GM19468 (cell line): ENCODE data around the gene CYP46A1.

Source experiments
- ATAC-seq: cut with Tn5 transposase; IDR thresholded peaks from one replicate; pipeline ENCODE4 v1.9.1; 2021; ENCODE audit warnings: mild to moderate bottlenecking, moderate library complexity, moderate number of reproducible peaks; ENCODE audit not compliant: unreplicated experiment; ENCODE audit errors: extremely low read depth

The CYP46A1 gene

DNA sequence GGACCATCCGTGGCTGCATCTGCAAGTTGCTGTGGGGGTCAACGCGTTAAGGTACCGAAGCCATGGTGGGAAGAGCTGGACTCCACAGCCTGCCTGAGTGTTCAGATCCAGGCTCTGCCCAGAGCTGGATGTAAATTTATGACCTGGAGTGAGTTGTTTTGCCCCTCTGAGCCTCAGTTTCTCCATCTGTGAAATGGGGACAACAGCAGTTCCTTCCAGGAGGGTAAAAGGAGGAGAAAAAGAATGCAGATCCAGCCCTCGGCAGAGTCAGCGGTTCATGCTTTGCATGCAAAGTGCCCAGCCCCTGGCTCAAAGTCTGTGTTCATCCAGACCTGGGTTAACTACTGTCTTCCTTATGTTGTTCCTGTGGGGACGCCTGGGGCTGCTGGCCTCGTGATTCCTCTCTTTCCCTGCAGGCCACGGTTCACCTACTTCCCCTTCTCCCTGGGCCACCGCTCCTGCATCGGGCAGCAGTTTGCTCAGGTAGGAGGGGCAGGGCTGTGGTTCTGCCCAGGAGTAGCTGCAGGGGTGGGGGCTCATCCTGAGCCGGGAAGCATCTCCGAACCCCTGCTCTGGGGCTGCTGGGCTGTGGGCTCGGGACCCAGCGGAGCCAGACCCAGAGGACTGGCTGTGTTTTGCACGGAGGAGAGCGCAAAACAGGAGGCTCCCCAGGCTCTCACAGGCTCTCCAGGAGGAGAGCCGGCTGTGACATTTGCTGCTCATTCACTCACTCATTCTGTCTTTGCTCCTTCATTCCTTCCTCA is 41.9 kb downstream of the CYP46A1 start:
- no peak for ATAC-seq

DNA sequence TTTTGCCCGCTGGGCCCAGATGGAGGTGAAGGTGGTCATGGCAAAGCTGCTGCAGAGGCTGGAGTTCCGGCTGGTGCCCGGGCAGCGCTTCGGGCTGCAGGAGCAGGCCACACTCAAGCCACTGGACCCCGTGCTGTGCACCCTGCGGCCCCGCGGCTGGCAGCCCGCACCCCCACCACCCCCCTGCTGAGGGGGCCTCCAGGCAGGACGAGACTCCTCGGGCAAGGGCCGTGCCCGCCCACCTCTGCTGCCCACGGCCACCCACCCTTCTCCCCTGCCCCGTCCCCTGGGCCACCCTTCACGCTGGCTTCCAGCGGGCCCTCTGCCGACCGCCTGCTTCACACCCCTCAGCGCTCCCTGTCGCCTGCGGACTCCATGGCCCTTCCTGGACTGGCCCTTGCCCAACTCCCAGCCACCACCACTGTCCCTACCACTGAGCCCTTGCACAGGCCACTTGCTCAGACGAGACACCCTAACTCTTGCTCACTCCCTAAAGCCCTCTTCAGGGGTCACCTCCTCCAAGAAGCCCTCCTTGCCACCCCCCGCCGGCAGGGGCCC is 42.5 kb downstream of the CYP46A1 start:
- ATAC-seq, result no peak

DNA sequence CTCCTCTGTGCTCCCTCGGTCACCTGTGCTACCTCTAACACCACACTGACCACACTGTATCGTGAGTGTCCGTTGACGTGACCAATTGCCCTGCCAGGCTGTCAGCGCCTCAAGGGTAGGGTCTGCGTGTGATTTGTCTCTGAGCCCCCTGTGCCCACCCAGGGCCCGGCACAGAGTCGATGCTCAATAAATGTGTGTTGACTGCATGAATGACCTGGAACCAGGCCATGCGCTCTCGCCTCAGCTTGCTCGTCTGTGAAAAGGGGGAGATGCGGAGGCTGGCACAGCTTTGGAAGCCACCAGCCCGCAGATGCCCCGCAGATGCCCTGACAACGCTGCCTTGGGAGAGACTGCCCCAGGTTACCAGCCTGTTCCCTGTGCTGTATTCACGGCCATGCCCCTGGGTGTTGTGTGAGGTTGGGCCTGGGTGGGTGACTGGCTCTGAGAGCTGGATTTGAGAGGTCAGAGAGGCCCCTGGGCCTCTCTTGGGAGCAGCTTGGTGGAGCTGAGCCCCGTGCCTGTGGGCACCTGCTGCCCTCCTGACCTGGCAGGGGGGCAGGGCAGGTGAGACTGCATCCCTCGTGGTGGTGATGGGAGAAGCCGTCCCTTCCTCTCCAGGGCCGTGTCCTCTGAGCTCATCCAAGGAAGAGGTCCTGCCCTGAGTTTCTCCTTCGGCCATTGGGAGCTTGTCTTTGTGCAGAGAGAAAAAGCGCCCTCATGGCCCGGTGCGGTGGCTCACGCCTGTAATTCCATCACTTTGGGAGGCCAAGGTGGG is 43.2 kb downstream of the CYP46A1 start:
- ATAC-seq, result no peak

DNA sequence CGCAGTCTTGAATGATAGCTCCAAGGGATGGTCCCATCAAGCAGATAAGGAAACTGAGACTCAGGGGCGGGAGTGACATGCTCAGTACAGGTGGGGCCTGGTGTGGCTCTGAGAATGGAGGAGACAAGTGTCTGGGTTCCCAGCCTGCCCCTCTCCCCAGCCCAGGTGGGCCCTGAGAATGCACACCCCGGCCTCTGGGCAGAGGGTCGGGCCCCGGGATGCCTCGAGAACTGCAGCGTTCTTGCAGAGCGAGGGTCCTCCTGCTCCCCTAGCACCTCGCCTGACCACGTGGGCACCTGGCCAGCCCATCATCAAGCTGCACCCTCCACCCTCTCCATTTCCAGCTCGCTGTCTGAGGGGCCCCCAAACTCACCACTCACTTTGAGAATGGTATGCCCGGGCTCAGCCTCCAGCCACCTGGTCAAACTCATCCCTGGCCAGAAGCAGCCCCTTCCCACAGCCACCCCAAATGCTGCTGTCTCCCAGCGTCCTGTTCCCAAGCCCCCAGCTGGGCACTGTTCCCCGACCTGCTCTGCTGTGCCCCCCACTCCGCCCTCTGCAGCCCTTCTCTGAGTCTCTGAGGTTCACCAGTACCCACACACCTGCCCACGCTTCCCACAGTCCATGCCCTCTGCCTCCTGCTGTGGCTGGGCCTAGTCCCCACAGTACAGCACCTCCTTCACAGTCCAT is 44.3 kb downstream of the CYP46A1 start:
- no peak for ATAC-seq

DNA sequence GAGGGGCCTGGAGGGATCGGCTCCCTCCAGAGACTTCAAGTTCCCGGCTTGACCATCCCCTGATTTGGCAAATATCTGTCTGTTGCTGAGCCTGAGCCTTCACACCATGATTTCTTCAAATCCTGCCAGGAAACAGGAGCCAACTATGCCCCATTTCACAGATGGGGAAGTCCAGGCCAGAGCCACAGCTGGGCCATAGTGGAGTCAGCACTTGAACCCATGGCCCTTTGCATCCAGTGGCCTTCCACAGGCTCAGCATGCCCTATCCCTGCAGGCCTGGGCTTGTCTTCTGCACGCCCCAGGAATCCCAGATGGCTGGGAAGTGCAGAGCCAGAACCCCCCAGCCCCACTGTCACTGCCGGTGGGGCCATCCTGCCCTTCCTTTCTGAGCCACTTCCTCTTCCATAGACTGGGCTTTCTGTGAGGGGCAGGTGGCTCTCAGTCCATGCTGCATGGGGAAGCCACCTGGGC is 44.9 kb downstream of the CYP46A1 start:
- ATAC-seq, result no peak

DNA sequence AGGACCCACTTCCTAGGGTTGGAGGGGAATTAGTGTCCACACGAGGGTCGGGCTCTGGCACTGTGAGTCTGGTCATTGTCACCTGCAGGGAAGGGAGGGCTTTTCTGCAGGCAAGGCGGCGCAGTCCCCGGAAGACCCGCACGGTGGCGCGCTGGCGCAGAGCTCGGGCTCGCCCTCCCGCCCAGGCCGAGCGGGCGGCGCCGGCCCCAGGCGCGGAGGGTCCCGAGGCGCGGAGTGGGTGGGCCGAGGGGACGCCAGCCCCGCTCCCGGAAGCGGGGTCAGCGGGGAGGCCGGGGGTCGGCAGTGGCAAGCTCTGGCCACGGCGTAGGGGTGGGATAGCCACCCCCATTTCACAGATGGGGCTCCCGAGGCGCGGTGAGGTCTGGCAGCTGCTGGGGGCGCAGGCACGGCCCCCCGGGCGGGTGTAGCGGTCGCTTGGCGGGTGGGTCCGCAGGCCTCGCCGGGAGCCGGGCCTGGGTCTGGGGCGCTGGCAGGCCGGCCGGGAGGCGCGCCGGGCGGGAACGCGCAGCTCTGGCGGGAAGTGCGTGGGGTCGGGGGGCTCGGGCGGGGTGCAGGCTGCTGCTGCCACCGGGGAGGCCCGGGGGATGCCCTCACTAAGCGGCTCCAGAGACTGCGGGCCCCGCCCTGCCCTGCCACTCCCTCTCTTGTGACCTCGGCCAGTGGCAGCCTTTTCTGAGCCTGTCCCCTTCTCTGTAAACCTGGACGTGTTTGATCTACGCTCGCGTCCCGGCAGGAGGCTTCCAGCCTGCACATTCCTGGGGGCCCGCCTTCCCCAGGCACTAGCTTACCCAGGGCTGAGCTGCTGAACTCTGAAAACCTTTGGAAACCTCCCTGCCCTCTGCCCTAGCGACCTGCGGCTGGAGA is 46.1 kb downstream of the CYP46A1 start:
- ATAC-seq, result peak; percentile 43

DNA sequence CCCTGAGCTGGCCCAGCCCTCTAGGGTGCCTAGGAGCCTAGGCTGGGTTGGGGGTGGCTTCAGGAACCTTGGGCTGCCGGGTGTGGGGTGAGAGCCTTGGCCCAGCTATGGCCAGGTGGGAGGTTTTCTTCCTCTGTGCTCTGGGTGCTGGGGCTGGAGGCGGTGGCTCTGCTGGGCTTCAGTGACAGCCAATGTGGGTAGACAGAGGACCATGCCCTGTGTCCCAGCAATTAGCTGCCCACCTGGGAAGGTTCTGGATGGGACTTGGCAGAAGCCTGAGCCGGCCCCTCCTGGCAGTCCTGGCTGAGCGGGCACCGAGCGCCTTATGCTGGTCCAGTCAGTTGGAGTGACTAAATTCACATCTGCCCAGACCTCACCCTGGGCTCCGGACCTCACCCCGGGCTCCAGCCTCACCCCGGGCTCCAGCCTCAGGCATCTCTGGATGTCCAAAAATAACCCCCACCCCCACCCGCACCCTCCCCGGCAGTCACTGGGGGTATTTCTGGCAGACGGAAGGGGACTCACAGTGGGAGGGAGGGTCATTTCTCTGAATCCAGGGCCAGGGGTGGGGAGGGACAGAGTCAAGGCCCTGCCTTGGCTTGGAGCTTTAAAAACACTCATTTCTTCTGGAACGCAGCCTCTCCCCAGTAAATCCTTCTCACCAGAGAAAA is 46.9 kb downstream of the CYP46A1 start:
- no peak for ATAC-seq

DNA sequence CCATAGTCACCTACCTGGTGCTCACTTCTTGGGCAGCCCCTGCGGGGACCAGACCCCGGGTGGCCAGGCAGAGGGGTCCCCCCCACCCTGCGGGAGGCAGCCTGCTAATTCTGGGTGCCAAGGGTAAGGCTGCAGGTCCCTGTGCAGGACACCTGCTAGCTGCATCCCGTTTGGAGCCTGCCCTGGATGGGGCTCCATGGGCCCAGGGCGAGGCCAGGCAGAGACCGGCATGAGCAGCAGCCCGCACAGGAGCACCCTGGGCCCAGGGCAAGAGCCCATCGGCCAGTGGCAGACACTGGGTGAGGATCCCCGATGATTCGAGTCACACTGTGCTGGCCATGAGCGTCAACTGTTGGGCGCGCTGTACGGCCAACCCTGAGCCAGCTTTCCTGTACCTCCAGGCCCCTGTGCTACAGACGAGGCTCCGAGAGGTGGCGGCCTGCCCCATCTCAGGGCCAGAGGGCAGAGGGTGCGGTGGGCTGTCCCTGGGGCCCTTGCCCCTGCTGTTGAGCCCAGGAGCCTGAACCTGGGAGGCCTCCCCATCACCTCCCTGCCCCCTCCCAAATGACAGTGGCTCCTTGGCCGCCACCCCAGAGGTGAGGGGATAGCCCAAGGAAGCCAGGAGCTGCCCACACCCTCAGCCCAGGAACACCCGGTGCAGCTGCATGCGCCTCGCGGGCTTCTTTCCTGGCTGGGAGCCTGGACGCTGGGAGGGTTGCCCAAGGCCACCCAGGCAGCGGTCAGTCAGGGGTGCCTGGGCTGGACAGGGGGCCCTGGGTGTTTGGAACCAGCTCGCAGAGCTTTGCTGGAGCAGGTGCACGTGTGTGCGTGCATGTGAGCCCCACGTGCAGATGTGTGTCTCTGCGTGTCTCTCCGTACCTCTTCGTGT is 47.7 kb downstream of the CYP46A1 start:
- no peak for ATAC-seq

DNA sequence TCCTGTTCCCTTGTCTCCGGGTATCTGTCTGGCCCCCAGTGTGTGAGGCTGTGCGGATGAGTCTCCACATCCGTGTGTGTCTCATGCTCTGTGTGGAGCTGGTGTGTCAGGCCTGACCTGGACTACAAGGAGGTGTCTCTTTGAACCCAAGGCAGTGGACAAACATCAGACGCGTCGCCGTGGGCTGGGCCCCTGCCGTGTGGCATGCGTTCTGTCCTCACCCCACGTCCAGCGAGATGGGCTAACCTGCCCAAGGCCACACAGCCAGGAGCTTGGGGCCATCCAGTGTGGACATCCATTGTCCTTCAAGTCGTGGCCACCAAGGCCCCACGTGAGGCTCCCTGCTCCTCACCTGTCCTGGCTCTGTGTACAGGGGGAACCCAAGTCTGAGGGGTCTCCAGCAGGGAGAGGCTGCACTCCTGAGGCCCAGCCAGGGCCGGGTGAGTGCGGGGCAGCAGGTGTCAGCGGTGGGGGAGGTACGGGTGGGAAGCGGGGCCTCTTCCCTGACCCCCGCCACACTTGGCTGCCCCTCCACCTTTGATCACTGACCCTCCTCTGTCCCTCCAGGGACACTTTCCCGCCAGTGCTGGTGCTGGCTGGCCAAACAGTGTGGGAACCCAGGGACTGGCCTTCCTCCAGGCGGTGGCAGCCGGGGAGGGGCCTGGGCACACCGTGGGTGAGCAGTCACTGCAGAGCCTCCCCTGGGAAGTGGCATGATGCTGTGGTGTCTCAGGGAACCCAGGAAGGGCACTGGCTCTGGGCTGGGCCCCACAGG is 48.5 kb downstream of the CYP46A1 start:
- no peak for ATAC-seq

DNA sequence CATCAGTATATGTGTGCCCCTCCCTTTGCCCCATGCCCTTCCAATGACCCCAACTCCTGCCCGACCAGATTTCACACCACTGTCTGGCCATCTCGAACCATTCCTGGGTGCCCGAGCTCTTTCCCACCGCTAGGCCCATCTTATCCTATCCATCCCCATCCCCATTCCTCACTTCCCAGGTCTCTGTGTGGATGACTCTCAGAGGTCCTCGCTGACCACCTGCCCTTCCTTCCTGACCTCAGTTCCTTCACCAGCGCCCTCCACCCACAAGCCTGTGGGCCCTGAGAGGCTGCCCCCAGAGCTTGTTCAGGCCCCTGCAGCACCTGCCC is 49.1 kb downstream of the CYP46A1 start:
- no peak for ATAC-seq

DNA sequence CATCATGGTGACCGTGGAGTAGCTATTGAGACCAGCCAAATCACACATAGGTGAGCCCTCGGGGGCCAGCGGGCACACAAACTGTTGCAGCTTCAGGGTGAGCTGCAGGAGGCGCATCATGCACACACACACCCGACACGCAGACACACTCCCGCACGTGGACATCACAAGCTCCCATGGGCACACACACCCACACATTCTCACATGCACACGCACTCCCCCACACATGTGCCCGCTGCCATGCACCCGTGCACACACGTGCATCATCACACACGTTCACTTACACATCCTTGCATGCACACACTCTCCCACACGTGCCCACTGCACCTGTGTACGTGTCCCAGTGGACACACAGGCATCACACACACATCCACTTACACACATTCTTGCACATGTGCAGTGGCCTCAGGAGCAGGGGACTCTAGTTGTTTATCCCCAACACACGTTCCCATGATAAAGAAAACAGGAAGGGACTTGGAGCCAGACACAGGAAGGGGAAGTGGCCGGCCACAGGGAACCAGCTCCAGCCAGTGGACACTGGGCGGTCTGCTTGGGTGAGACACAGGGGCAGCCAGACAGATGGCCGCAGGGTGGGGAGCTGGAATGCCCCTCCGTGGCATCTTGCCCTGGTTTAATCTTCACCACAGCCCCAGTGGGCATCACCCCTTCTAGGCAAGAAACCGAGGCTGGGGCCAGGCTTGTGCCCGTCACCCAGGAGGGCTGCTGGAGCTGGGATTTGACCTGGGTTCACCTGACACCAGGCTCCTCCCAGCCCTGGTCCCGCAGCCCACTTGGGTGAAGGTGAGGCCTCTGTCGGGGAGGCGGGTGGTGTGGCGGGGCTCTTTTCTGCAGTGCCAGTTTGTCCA is 49.7 kb downstream of the CYP46A1 start:
- no peak for ATAC-seq

DNA sequence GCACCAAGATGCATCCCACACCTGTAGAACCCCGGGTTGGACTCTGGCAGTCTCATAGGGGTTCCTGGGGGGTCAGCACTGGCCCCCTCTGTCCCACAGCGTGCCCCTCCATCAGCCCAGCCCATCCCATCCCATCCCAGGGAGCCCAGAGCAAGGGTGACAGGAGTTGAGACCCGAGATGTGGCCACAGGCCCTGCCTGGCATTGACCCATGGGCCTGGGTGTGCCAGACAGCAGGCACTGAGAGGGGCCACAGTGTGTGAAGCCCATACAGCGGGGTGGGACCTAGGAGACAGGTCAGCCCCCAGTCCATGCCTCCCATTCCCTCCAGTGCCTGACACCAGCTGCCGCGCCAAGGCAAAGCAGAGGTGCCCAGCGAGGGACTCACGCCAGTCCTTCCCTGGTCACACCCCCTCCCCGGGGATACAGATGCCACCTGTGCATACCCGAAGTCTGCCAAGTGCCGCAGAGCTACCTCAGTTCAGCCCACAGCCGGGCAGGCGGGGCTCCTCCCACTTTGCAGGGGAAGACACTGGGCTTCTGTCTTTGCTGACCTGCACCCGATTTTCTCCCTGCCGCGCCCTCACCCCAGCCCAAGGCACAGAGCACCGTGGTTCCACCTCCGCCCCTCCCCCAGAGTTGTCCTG is 50.4 kb downstream of the CYP46A1 start:
- no peak for ATAC-seq

DNA sequence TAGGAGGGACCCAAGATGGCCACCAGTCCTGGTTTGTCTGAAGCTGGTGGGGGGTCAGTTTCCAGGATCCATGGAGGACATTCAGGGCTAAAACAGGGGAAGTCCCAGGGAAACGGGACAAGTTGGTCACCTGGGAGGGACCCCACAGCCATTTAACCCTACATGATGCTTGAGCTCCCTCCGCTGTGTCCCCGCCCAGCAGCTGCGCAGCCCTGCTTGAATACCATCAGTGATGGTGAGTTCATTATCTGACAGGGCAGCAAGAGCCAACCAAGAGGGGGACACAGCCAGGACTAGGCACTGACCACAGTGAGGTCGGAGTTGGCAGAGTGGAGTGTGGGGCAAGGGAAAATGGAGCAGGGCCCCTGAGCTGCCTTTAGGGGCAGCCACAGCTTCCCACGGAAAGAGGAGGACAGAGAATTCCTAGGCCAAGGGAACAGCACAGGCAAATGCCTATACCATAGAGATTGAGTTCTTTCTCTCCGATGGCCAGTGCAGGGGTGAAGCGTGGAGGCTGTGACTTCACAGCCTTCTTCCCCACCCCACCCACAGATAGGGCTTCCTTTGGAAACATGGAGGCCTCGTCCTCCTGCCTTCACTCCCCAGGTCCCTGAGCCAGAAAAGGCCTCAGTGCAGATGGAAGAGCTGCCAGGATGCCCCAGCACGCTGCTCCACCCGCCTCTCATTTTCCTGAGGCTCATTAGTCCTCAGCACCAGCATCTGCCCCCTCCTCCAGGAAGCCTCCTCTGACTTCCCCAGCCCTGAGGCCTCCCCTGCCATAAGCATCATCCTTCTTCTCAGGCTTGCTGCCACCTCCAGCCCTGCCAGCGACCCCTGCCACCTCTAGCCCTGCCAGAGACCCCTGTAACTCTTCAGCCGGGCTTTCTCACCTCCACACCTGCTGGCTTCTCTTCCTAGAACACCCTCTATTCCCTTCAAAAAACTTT is 51.4 kb downstream of the CYP46A1 start:
- no peak for ATAC-seq

DNA sequence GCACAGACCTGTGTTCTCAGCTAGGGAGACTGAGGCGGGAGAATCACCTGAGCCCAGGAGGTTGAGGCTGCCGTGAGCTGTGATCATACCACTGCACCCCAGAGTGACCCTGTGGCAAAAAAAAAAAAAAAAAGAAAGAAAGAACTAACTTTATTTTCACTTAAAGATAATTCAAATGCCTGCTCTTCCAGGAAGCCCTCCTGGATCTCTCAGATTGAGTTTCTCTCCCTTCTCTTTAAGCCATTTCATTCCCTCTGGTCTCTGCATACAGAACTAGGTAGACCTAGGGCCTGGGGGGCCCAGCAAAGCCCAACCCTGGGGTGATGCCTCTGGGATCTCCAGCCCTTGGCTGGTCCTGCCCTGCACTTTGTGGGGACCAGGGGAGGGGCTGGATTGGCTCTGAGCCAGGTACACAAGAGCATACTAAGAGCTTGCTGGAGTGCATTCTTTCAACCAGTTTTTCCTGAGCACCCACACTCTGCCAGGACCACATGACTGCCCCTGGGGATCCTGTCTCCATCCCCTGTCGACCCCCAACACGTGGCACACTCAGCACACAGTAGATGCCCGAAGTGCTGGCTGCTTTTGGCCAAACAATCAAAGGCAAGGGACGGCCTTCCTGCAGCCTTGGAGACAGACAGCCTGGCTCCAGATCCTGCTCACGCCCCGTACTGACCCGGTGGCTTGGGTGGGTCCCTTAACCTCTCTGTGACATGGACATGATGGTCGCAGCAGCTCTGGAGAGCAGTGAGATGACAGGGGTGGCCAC is 52.7 kb downstream of the CYP46A1 start:
- no peak for ATAC-seq
